Measurements from ENCODE around the gene COQ8B.
"Not testable (repeated sequence)": the region's sequence is repeated elsewhere in the genome, so short reads cannot be mapped to it uniquely, and the experiment has no call there.

COQ8B gene

DNA sequence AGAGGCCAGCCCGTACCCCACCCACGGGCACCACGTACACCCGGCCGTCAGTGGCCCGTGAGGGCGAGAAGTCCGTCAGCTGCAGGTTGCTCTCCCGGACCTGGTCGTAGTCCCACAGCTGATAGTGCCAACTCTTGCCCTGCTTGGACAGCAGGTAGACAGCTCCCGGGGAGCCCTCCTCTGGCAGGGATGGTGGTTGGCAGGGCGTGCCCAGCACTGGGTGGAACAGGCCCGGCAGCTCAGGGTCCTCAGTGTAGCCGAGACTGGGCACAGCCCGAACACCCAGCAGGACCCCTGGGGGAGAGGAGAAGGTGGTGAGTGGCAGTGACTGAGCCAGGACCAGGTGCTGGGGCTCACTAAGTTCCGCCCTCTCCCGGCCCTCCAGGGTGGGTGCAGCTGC lies 25.8 kb upstream of the COQ8B start:
- no peak for DNase-seq (ENCODE audit: low read depth, low spot score)

DNA sequence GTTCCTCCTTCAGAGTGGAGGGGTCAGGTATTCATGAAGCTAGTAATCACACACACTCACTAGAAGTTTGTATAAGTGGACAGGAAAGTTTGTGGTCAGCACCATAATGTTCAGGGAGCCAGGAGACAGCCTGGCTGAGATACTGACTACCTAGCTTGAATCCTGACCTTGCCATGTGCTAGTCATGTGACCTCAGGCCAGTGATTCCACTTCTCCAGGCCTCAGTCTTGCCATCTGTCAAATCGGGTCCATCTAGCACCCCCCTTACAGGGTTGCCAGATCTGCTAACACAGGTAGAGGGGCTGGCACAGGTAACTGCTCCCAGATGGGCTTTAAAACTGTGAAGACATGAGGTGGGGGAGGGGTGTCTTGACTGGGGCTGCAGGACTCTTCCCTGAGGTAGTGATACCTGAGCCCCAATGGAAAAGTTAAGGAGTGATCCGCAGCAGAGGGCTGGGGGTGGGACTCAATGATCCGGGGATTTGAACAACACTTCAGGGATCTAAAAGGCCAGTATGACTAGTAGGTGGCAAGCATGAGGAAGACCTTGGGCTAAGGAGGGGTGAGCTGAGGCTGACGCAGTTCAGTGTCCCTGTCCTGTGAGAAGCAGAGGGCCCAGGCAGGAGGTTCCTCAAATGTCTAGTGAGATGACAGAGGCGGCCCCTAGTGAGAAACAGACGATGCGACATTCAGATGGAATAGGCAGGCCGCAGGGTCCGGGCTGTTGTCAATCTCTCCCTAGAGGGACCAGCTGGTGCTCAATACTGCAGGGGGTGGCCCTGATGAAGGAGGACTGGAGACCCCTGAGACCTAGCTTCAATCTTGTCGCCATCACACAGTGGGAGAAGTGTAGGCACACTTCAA lies 25.1 kb upstream of the COQ8B start:
- no peak for DNase-seq (ENCODE audit: low read depth, low spot score)

GRCh38 chr19:40740747-40741146 lies 24.1 kb upstream of the COQ8B start:
- DNase-seq (ENCODE audit: low read depth, low spot score): no peak

GRCh38 chr19:40739871-40740703 lies 23.4 kb upstream of the COQ8B start:
- DNase-seq (ENCODE audit: low read depth, low spot score): no peak

DNA sequence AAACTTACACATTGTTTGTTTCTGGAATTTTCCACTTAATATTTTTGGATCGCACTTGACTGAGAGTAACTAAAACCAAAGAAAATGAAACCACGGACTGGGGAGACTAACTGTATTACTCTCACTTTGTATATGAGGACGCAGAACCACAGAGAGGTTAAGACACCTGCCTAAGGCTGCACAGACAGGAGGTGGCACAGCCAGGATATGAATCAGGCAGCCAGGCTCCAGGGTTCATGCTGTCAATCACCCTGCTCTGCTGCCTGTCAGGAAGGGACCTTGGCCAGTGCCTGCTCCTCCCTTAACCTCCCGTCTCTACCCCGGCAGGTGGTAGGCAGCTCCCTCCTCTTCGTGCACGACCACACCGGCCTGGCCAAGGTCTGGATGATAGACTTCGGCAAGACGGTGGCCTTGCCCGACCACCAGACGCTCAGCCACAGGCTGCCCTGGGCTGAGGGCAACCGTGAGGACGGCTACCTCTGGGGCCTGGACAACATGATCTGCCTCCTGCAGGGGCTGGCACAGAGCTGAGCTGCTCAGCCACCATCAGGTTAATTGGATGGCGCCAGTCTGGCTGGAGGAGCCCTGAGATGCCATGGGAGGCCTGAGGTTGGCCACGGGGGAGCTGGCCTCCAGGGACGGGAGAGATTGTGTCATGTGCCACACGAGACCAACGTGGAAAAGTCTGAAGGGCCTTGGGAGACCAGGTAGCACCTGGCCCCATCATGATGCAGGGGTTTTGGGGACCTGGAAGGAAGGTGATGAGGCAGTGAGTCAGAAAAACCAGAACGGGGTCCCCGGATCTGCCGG lies 22.5 kb upstream of the COQ8B start:
- DNase-seq (ENCODE audit: low read depth, low spot score): no peak

DNA sequence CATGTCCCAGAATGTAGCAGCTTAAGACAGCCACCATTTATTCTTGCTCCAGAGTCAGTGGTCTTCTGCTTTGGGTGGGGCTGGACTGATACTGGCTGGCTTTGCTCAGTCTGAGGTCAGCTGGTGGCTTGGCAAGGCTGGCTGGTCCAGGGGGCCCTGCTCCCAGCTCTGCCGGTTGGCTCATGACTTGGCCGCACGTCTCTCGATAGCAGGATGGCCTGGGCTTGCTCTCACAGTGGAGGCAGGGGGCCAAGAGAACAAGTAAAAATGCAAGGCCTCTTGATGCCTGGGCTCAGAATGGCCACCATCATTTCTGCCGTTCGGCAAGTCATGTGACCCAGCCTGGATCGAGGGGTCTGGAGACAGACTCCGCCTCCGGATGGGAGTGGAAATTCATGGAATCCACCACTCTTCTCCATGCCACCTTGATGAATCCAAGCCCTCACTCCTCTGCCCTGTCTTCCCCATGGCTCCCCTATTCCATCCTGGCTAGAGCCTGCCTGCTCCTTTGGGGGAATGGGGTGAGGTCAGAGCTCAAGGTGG lies 20.5 kb upstream of the COQ8B start:
- no peak for DNase-seq (ENCODE audit: low read depth, low spot score)

DNA sequence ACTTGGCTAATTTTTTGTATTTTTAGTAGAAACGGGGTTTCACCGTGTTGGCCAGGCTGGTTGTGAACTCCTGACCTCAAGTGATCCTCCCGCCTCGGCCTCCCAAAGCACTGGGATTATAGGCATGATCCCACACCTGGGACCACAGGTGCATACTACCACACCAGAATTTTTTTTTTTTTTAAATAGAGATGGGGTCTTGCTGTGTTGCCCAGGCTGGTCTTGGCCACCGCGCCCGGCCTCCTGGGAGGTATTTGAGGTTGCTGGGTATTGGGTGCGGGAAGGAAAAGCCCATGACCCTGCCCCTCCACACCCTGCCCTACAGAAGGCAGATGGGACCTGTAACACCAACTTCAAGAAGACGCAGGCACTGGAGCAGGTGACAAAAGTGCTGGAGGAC lies 20.0 kb upstream of the COQ8B start:
- DNase-seq (ENCODE audit: low read depth, low spot score): no peak

GRCh38 chr19:40735013-40735771 lies 18.5 kb upstream of the COQ8B start:
- no peak for DNase-seq (ENCODE audit: low read depth, low spot score)

GRCh38 chr19:40733149-40733548 lies 16.5 kb upstream of the COQ8B start:
- no peak for DNase-seq (ENCODE audit: low read depth, low spot score)

GRCh38 chr19:40732304-40732703 lies 15.6 kb upstream of the COQ8B start:
- not testable (repeated sequence) for DNase-seq (ENCODE audit: low read depth, low spot score)

GRCh38 chr19:40730065-40730464 lies 13.4 kb upstream of the COQ8B start:
- not testable (repeated sequence) for DNase-seq (ENCODE audit: low read depth, low spot score)

GRCh38 chr19:40726279-40726678 lies 9.6 kb upstream of the COQ8B start:
- DNase-seq (ENCODE audit: low read depth, low spot score): no peak

DNA sequence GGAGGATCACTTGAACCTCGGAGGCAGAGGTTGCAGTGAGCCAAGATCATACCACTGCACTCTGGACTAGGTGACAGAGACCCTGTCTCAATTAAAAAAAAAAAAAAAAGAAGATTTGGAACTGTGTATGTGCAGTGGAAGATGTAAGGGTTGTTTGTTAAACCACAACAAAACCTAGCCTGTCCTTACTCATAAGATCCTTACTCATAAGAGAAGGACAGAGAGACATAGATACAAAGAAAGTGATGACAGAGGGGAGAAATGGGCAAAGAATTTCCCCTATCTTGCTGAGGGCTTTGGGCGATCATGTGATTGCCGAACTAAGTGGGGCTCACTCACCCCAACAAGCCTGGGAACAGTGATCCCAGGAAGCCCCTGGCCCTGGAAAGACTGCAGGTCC lies 8.2 kb upstream of the COQ8B start:
- no peak for DNase-seq (ENCODE audit: low read depth, low spot score)

GRCh38 chr19:40724315-40724714 lies 7.6 kb upstream of the COQ8B start:
- no peak for DNase-seq (ENCODE audit: low read depth, low spot score)

DNA sequence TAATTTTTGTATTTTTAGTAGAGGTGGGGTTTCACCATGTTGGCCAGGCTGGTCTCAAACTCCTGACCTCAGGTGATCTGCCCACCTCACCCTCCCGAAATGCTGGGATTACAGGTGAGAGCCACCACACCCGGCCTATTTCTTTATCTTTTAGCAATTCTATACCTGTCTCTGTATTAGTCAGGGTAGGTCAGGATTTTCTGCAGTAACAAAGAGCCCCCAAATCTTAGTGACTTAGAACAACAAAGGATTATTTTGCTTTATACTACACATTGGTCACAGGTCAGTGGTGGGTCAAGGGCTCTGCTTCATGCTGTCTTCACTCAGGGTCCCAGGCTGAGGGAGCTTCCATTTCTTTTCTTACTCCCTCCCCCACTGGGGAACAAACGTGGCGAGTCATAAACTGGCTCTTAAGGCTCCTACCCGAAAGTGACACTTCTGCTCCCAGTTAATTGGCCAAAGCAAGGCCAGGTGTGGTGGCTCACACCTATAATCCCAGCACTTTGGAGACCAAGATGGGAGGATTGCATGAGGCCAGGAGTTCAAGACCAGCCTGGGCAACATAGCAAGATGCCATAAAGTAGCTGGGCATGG lies 7.1 kb upstream of the COQ8B start:
- DNase-seq (ENCODE audit: low read depth, low spot score): no peak

DNA sequence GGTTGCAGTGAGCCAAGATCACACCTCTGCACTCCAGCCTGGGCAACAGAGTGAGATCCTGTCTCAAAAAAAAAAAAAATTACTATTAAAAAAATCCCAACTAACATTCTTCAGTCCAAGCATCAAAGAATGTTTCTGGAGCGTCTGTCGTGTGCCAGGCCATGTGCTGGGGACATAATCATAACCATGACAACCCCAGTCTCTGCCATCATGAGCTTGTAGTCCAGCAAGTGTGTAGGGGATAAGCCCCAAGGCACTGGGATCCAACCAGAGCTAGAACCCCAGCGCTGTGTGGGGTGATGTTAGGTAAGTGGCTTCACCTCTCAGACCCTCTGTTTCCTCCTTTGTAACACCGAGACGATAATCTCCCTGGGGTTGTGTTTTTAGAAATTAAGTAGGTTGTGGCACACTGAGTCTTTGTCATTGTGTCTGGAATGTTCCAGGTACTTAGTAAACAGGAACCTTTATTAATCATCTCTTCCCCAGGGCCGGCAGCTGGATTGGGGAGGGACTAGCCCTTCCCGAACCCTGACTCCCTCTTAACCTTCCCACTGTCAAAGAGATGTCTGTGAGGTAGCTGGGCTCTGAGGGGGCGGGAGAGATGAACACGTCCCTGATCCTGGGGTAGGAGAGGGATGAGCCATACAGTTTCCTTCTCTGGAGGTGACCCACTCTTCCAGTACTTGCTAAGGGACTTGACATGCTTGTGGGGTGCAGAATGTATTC lies 5.4 kb upstream of the COQ8B start:
- no peak for DNase-seq (ENCODE audit: low read depth, low spot score)

DNA sequence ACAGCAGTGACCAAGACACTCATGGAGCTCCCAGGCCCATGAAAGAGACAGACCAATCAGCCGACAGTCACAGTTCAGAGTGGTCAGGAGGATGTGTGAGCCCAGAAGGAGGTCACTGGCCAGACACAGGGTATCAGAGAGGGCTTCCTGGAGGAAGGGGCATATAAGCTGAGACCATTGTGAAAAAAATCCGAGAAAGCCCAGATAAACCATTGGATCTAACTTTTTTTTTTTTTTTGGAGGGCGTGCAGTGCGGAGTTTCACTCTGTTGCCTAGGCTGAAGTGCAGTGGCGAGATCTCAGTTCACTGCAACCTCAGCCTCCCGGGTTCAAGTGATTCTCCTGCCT lies 4.4 kb upstream of the COQ8B start:
- no peak for DNase-seq (ENCODE audit: low read depth, low spot score)

DNA sequence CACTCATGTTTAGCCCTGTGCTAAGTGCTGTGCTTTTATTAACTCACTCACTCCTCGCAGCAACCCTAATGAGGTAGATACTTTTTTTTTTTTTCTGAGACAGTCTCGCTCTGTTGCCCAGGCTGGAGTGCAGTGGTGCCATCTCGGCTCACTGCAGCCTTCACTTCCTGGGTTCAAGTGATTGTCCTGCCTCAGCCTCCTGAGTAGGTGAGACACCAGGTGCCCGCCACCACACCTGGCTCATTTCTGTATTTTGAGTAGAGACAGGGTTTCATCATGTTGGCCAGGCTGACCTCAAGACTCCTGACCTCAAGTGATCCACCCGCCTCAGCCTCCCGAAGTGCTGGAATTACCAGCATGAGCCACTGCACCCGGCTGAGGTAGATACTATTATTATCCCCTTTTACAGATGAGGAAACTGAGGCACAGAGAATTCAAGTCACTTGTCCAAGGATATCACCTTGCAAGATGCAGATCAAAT lies 2.8 kb upstream of the COQ8B start:
- DNase-seq (ENCODE audit: low read depth, low spot score): no peak

DNA sequence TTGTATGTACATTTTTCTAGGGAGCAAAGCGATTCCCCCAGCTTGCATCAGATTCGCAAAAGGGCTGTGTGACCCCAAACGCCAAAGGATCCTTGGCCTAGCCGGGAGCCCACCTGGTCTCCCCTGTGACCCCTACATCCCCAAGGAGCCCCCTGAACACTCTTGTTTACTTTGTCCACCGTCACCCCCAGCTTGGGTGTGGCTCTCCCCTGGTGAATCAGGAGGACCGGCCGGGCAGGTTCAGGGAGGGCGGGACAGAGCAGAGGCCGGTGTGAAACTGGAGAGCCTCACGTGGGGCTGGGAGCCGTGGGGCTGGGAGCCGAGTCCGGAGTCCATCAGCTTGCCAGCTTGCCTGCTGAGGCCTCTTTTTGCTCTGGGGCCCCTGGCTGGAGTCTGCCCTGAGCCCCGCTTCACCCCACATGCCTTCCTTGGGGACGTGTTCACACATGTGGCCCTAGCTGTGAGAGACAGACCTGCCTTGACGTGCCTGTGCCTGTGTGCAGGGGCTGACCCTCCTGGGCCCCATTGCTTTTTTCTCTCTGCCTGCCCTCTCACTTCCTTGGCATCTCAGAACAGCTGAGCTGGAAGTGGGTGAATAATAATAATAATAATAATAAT lies 2.2 kb upstream of the COQ8B start:
- no peak for DNase-seq (ENCODE audit: low read depth, low spot score)
